ENCODE results near the gene IFITM10. TPM values are rescaled to one million over a fixed set of nuclear protein-coding genes. Genes with fewer than 3 reads are reported as not detected.

The IFITM10 gene
- total and polyA plus RNA-seq, 10 of the 15 experiments (the other 5 are each of a cell fraction or from before 2014, with no cell fraction given) = 0.04 to 0.27 TPM; not detected in 8

Other genes starting within 250 kb of the IFITM10 start
Only the 7 nearest of the 15 such genes appear.
- not detected in 2 replicates for gene KRTAP5-4, start 128.5 kb downstream of the IFITM10 start, total RNA-seq (2014; rRNA removed)
- not detected in 2 replicates for gene KRTAP5-4, start 128.5 kb downstream of the IFITM10 start, total RNA-seq (2014; rRNA removed; fragmentation: Illumina TruSeq; extraction: Trizol)
- gene KRTAP5-4, start 128.5 kb downstream of the IFITM10 start, total RNA-seq (2021) = not detected in 2 replicates
- not detected in 2 replicates for gene KRTAP5-4, start 128.5 kb downstream of the IFITM10 start, polyA plus RNA-seq (2011; rRNA removed)
- not detected in 2 replicates for gene KRTAP5-4, start 128.5 kb downstream of the IFITM10 start, polyA plus RNA-seq (2014; fragmentation: Illumina TruSeq; extraction: Trizol)
- not detected for gene KRTAP5-4, start 128.5 kb downstream of the IFITM10 start, polyA plus RNA-seq (2014; fragmentation: Nextera tagmentation; extraction: Ambion mirVana)
- gene KRTAP5-4, start 128.5 kb downstream of the IFITM10 start, polyA plus RNA-seq (2014; rRNA removed) = not detected in 2 replicates
- gene KRTAP5-4, start 128.5 kb downstream of the IFITM10 start, polyA plus RNA-seq (2016; fragmentation: Nextera tagmentation; extraction: Ambion mirVana) = not detected
- gene KRTAP5-5, start 120.8 kb downstream of the IFITM10 start, total RNA-seq (2014; rRNA removed) = not detected in 2 replicates
- gene KRTAP5-5, start 120.8 kb downstream of the IFITM10 start, total RNA-seq (2014; rRNA removed; fragmentation: Illumina TruSeq; extraction: Trizol) = not detected in 2 replicates
- gene KRTAP5-5, start 120.8 kb downstream of the IFITM10 start, total RNA-seq (2021) = not detected in 2 replicates
- not detected in 2 replicates for gene KRTAP5-5, start 120.8 kb downstream of the IFITM10 start, polyA plus RNA-seq (2011; rRNA removed)
- not detected in 2 replicates for gene KRTAP5-5, start 120.8 kb downstream of the IFITM10 start, polyA plus RNA-seq (2014; fragmentation: Illumina TruSeq; extraction: Trizol)
- not detected for gene KRTAP5-5, start 120.8 kb downstream of the IFITM10 start, polyA plus RNA-seq (2014; fragmentation: Nextera tagmentation; extraction: Ambion mirVana)
- gene KRTAP5-5, start 120.8 kb downstream of the IFITM10 start, polyA plus RNA-seq (2014; rRNA removed) = not detected in 2 replicates
- not detected for gene KRTAP5-5, start 120.8 kb downstream of the IFITM10 start, polyA plus RNA-seq (2016; fragmentation: Nextera tagmentation; extraction: Ambion mirVana)
- gene KRTAP5-6, start 53.4 kb downstream of the IFITM10 start, total RNA-seq (2014; rRNA removed) = not detected in 2 replicates
- gene KRTAP5-6, start 53.4 kb downstream of the IFITM10 start, total RNA-seq (2014; rRNA removed; fragmentation: Illumina TruSeq; extraction: Trizol) = not detected in 2 replicates
- not detected in 2 replicates for gene KRTAP5-6, start 53.4 kb downstream of the IFITM10 start, total RNA-seq (2021)
- gene KRTAP5-6, start 53.4 kb downstream of the IFITM10 start, polyA plus RNA-seq (2011; rRNA removed) = not detected in 2 replicates
- gene KRTAP5-6, start 53.4 kb downstream of the IFITM10 start, polyA plus RNA-seq (2014; fragmentation: Illumina TruSeq; extraction: Trizol) = not detected in 2 replicates
- gene KRTAP5-6, start 53.4 kb downstream of the IFITM10 start, polyA plus RNA-seq (2014; fragmentation: Nextera tagmentation; extraction: Ambion mirVana) = not detected
- not detected in 2 replicates for gene KRTAP5-6, start 53.4 kb downstream of the IFITM10 start, polyA plus RNA-seq (2014; rRNA removed)
- not detected for gene KRTAP5-6, start 53.4 kb downstream of the IFITM10 start, polyA plus RNA-seq (2016; fragmentation: Nextera tagmentation; extraction: Ambion mirVana)
- 29.3 and 38.6 TPM in 2 replicates for gene CTSD, start 13.3 kb upstream of the IFITM10 start, total RNA-seq (2014; rRNA removed)
- gene CTSD, start 13.3 kb upstream of the IFITM10 start, total RNA-seq (2014; rRNA removed; fragmentation: Illumina TruSeq; extraction: Trizol) = 10.3 and 13.3 TPM in 2 replicates
- gene CTSD, start 13.3 kb upstream of the IFITM10 start, total RNA-seq (2021) = 49.8 and 51.9 TPM in 2 replicates
- gene CTSD, start 13.3 kb upstream of the IFITM10 start, polyA plus RNA-seq (2011; rRNA removed) = 4.4 and 16.4 TPM in 2 replicates
- 1.9 and 22.0 TPM in 2 replicates for gene CTSD, start 13.3 kb upstream of the IFITM10 start, polyA plus RNA-seq (2014; fragmentation: Illumina TruSeq; extraction: Trizol)
- 1 to 10 TPM in 1 of 2 experiments, under 1 TPM in 1; 0.42 to 3.4 TPM for gene CTSD, start 13.3 kb upstream of the IFITM10 start, polyA plus RNA-seq (2014; fragmentation: Nextera tagmentation; extraction: Ambion mirVana)
- gene CTSD, start 13.3 kb upstream of the IFITM10 start, polyA plus RNA-seq (2014; rRNA removed) = 27.9 and 35.8 TPM in 2 replicates
- 10 to 100 TPM; 43.4 to 54.6 TPM for gene CTSD, start 13.3 kb upstream of the IFITM10 start, polyA plus RNA-seq (2016; fragmentation: Nextera tagmentation; extraction: Ambion mirVana)
- not detected in 2 replicates for gene SYT8, start 84.4 kb upstream of the IFITM10 start, total RNA-seq (2014; rRNA removed)
- gene SYT8, start 84.4 kb upstream of the IFITM10 start, total RNA-seq (2014; rRNA removed; fragmentation: Illumina TruSeq; extraction: Trizol) = not detected in 2 replicates
- 0.19 TPM in 1 of 2 replicates, not detected in the other for gene SYT8, start 84.4 kb upstream of the IFITM10 start, total RNA-seq (2021)
- gene SYT8, start 84.4 kb upstream of the IFITM10 start, polyA plus RNA-seq (2011; rRNA removed) = not detected in 2 replicates
- gene SYT8, start 84.4 kb upstream of the IFITM10 start, polyA plus RNA-seq (2014; fragmentation: Illumina TruSeq; extraction: Trizol) = not detected in 2 replicates
- gene SYT8, start 84.4 kb upstream of the IFITM10 start, polyA plus RNA-seq (2014; fragmentation: Nextera tagmentation; extraction: Ambion mirVana) = not detected
- gene SYT8, start 84.4 kb upstream of the IFITM10 start, polyA plus RNA-seq (2014; rRNA removed) = 0.44 TPM in 1 of 2 replicates, not detected in the other
- gene SYT8, start 84.4 kb upstream of the IFITM10 start, polyA plus RNA-seq (2016; fragmentation: Nextera tagmentation; extraction: Ambion mirVana) = not detected
- gene TNNI2, start 88.4 kb upstream of the IFITM10 start, total RNA-seq (2014; rRNA removed) = 0.76 and 0.79 TPM in 2 replicates
- 0.37 TPM in 1 of 2 replicates, not detected in the other for gene TNNI2, start 88.4 kb upstream of the IFITM10 start, total RNA-seq (2014; rRNA removed; fragmentation: Illumina TruSeq; extraction: Trizol)
- gene TNNI2, start 88.4 kb upstream of the IFITM10 start, total RNA-seq (2021) = 0.38 and 0.61 TPM in 2 replicates
- 0.35 TPM in 1 of 2 replicates, not detected in the other for gene TNNI2, start 88.4 kb upstream of the IFITM10 start, polyA plus RNA-seq (2011; rRNA removed)
- gene TNNI2, start 88.4 kb upstream of the IFITM10 start, polyA plus RNA-seq (2014; fragmentation: Illumina TruSeq; extraction: Trizol) = not detected in 2 replicates
- under 1 TPM; 0.14 to 0.33 TPM for gene TNNI2, start 88.4 kb upstream of the IFITM10 start, polyA plus RNA-seq (2014; fragmentation: Nextera tagmentation; extraction: Ambion mirVana)
- 0.37 and 0.56 TPM in 2 replicates for gene TNNI2, start 88.4 kb upstream of the IFITM10 start, polyA plus RNA-seq (2014; rRNA removed)
- gene TNNI2, start 88.4 kb upstream of the IFITM10 start, polyA plus RNA-seq (2016; fragmentation: Nextera tagmentation; extraction: Ambion mirVana) = not detected
- 374 and 409 TPM in 2 replicates for gene LSP1, start 102.5 kb upstream of the IFITM10 start, total RNA-seq (2014; rRNA removed)
- gene LSP1, start 102.5 kb upstream of the IFITM10 start, total RNA-seq (2014; rRNA removed; fragmentation: Illumina TruSeq; extraction: Trizol) = 152 and 171 TPM in 2 replicates
- gene LSP1, start 102.5 kb upstream of the IFITM10 start, total RNA-seq (2021) = 478 and 488 TPM in 2 replicates
- 156 and 283 TPM in 2 replicates for gene LSP1, start 102.5 kb upstream of the IFITM10 start, polyA plus RNA-seq (2011; rRNA removed)
- 109 and 328 TPM in 2 replicates for gene LSP1, start 102.5 kb upstream of the IFITM10 start, polyA plus RNA-seq (2014; fragmentation: Illumina TruSeq; extraction: Trizol)
- gene LSP1, start 102.5 kb upstream of the IFITM10 start, polyA plus RNA-seq (2014; fragmentation: Nextera tagmentation; extraction: Ambion mirVana) = 10 to 100 TPM; 19.2 to 34.2 TPM
- 411 and 535 TPM in 2 replicates for gene LSP1, start 102.5 kb upstream of the IFITM10 start, polyA plus RNA-seq (2014; rRNA removed)
- 100 to 1,000 TPM; 442 to 487 TPM for gene LSP1, start 102.5 kb upstream of the IFITM10 start, polyA plus RNA-seq (2016; fragmentation: Nextera tagmentation; extraction: Ambion mirVana)

Data from GM12878 (cell line).